CD14-positive monocyte (primary cell): ENCODE data around the gene UBD. TPM values are rescaled to one million over a fixed set of nuclear protein-coding genes. Genes with fewer than 3 reads are reported as not detected.

Source experiments
- DNase-seq, 3 donors: peaks; one replicate each; pipeline ENCODE4 v3.0.0-alpha.2; 2011 to 2022
- H2AFZ ChIP-seq: 2 replicates; pipeline ENCODE4 v1.6.0; 2012; ENCODE audit warnings: mild to moderate bottlenecking, low read depth, low read length, inconsistent platforms; ENCODE audit not compliant: insufficient read depth, poor library complexity, severe bottlenecking
- H3K27ac ChIP-seq, 2 donors: 1 replicate in 1 of 2; 2 replicates in 1 of 2; pipeline ENCODE4 v1.5.1; 2012 to 2013; ENCODE audit warnings: low read length in 2 of 2, control low read depth in 1 of 2, inconsistent platforms in 1 of 2, low read depth in 1 of 2, mild to moderate bottlenecking in 1 of 2
- H3K27me3 ChIP-seq, 2 donors: one replicate each; pipeline versions ENCODE4 v1.6.0 to v1.6.1; 2011 to 2013; ENCODE audit warnings: low read length in 2 of 2; ENCODE audit not compliant: control insufficient read depth in 2 of 2, insufficient read depth in 2 of 2
- H3K36me3 ChIP-seq, 2 donors: replicated peaks in 1 of 2; 1 replicate in 1 of 2; 2 replicates in 1 of 2; pipeline versions ENCODE4 v1.5.1 to v1.6.1; 2012 to 2013; ENCODE audit warnings: low read length in 2 of 2, control low read depth in 1 of 2, inconsistent platforms in 1 of 2, mild to moderate bottlenecking in 1 of 2; ENCODE audit not compliant: insufficient read depth in 2 of 2, control insufficient read depth in 1 of 2
- H3K4me1 ChIP-seq, 2 donors: 1 replicate in 1 of 2; 2 replicates in 1 of 2; pipeline versions ENCODE4 v1.5.1 to v1.6.1; 2012 to 2013; ENCODE audit warnings: low read length in 2 of 2, control low read depth in 1 of 2, inconsistent platforms in 1 of 2, mild to moderate bottlenecking in 1 of 2, moderate library complexity in 1 of 2; ENCODE audit not compliant: insufficient read depth in 2 of 2, control insufficient read depth in 1 of 2
- H3K4me2 ChIP-seq: replicated peaks from 2 replicates; pipeline ENCODE3; 2012; ENCODE audit warnings: low read length, moderate library complexity, mild to moderate bottlenecking; ENCODE audit not compliant: poor library complexity, severe bottlenecking; ENCODE audit errors: extremely low read depth
- H3K4me3 ChIP-seq, 3 experiments: fragments of 200-600 bp in 1 of 3; sonication (generic) in 1 of 3; replicated peaks in 1 of 3; 1 replicate in 2 of 3; 2 replicates in 1 of 3; pipeline ENCODE4 v1.5.1; 2011 to 2013; ENCODE audit warnings: low read length in 3 of 3, mild to moderate bottlenecking in 3 of 3, control low read depth in 2 of 3, low read depth in 2 of 3, inconsistent platforms in 1 of 3, moderate library complexity in 1 of 3
- H3K79me2 ChIP-seq: 2 replicates; pipeline ENCODE4 v1.6.0; 2012; ENCODE audit warnings: mild to moderate bottlenecking, control low read depth, inconsistent platforms, low read length, moderate library complexity; ENCODE audit not compliant: insufficient read depth
- H3K9ac ChIP-seq: 2 replicates; pipeline ENCODE4 v1.6.0; 2017; ENCODE audit warnings: low read length, mild to moderate bottlenecking; ENCODE audit not compliant: insufficient read depth, poor library complexity, severe bottlenecking
- H3K9me3 ChIP-seq, 2 donors: replicated peaks in 1 of 2; 1 replicate in 1 of 2; 2 replicates in 1 of 2; pipeline versions ENCODE4 v1.5.1 to v1.6.1; 2012 to 2013; ENCODE audit warnings: low read length in 2 of 2, control low read depth in 1 of 2; ENCODE audit not compliant: control insufficient read depth in 1 of 2, insufficient read depth in 1 of 2
- H4K20me1 ChIP-seq: 2 replicates; pipeline ENCODE4 v1.6.0; 2012; ENCODE audit warnings: mild to moderate bottlenecking, low read length, control low read depth, moderate library complexity; ENCODE audit not compliant: insufficient read depth
- H3K27ac Mint-ChIP-seq, 7 donors: one replicate each; pipeline ENCODE4 v1.8.0; 2020; ENCODE audit warnings: mild to moderate bottlenecking in 7 of 7, mixed read lengths in 7 of 7, moderate library complexity in 6 of 7, inconsistent platforms in 2 of 7
- H3K27me3 Mint-ChIP-seq, 3 donors: one replicate each; pipeline ENCODE4 v1.8.0; 2021 to 2022; ENCODE audit warnings: low read depth in 3 of 3, mild to moderate bottlenecking in 3 of 3, mixed read lengths in 3 of 3, moderate library complexity in 3 of 3, inconsistent platforms in 1 of 3
- H3K36me3 Mint-ChIP-seq, 2 donors: one replicate each; pipeline ENCODE4 v1.8.0; 2020; ENCODE audit warnings: mixed read lengths in 2 of 2, inconsistent platforms in 1 of 2, mild to moderate bottlenecking in 1 of 2
- H3K4me1 Mint-ChIP-seq: one replicate; pipeline ENCODE4 v1.8.0; 2020; ENCODE audit warnings: mild to moderate bottlenecking, mixed read lengths
- H3K4me3 Mint-ChIP-seq, 2 donors: one replicate each; pipeline ENCODE4 v1.8.0; 2020; ENCODE audit warnings: mild to moderate bottlenecking in 2 of 2, mixed read lengths in 2 of 2, moderate library complexity in 1 of 2
- H3K9me3 Mint-ChIP-seq, 7 donors: one replicate each; pipeline ENCODE4 v1.8.0; 2020 to 2022; ENCODE audit warnings: mixed read lengths in 7 of 7, mild to moderate bottlenecking in 6 of 7, moderate library complexity in 6 of 7, inconsistent platforms in 2 of 7
- CTCF ChIP-seq: fragments of 200-600 bp; IDR thresholded peaks from one replicate; pipeline ENCODE4 v1.8.0; 2022; ENCODE audit warnings: antibody characterized with exemption, mild to moderate bottlenecking
- WGBS: methylation state at CpG from one replicate; pipeline ENCODE4 v1.1.5; 2013; ENCODE audit warnings: missing lambda C conversion rate; ENCODE audit not compliant: insufficient coverage; 5-methylcytosine and 5-hydroxymethylcytosine counted together
- intact Hi-C, 2 donors: fragments of 100-400 bp; cut with micrococcal nuclease; formaldehyde crosslinking; loops; one replicate each; pipeline versions ENCODE4 v1.15.0 to v1.15.1; 2023
- polyA plus RNA-seq, 3 donors: library from polyadenylated mRNA; depleted of rRNA in 1 of 3; unstranded in 2 of 3; stranded (reverse) in 1 of 3; fragments of 300-500 nt in 2 of 3; fragments of >200 nt in 1 of 3; fragmentation: Illumina TruSeq in 2 of 3; gene quantifications; 1 replicate in 2 of 3; 2 replicates in 1 of 3; pipeline ENCODE4 v1.2.3, GENCODE V29; 2012 to 2021
- small RNA-seq: library from RNA; depleted of rRNA; stranded (forward); fragments of <200 nt; gene quantifications from one replicate; pipeline ENCODE3, GENCODE V24; 2012; ENCODE audit warnings: low read depth; ENCODE audit not compliant: insufficient read length

UBD gene
- polyA plus RNA-seq, 3 donors = 0.15 TPM; not detected in 2

GRCh38 chr6:29506446-29507067, 53.0 kb downstream of the UBD start:
- H3K4me3 ChIP-seq = no peak overlapping the region
- no peak overlapping the region for H3K4me3 Mint-ChIP-seq
- no peaks in the 10 kb centered on the region for H3K27me3 ChIP-seq
- H3K36me3 ChIP-seq = no peaks in the 10 kb centered on the region
- no peaks in the 10 kb centered on the region for H3K36me3 Mint-ChIP-seq
- no peak for TF ChIP-seq CTCF
- no peaks in the 10 kb centered on the region for H4K20me1 ChIP-seq
- DNase-seq = no peak
- peaks cover 0 to 12% (median 2%) of the 10 kb centered on the region in 3 donors for H3K27me3 Mint-ChIP-seq
- WGBS = 87% methylated on average over 7 of the region's 11 CpGs
- no peak overlapping the region for H3K27ac ChIP-seq
- no peak overlapping the region for H3K4me2 ChIP-seq
- no peak overlapping the region for H3K9ac ChIP-seq
- H3K9me3 Mint-ChIP-seq = peaks cover 0 to 1% (median 0%) of the 10 kb centered on the region in 7 donors
- H2AFZ ChIP-seq = no peak overlapping the region
- H3K79me2 ChIP-seq = no peaks in the 10 kb centered on the region
- H3K4me1 Mint-ChIP-seq = no peaks in the 10 kb centered on the region
- H3K9me3 ChIP-seq = no peaks in the 10 kb centered on the region
- H3K27ac Mint-ChIP-seq = no peak overlapping the region
- intact Hi-C loops = no loop called here
- H3K4me1 ChIP-seq = no peaks in the 10 kb centered on the region

- no peak overlapping the region for H3K4me3 Mint-ChIP-seq
- no peak for DNase-seq
- no peak overlapping the region for H3K27ac ChIP-seq
- intact Hi-C loops = no loop called here
- H2AFZ ChIP-seq = no peak overlapping the region
- H3K79me2 ChIP-seq = no peaks in the 10 kb centered on the region
- H3K36me3 Mint-ChIP-seq = no peaks in the 10 kb centered on the region
- no peaks in the 10 kb centered on the region for H3K36me3 ChIP-seq
- no peak overlapping the region for H3K27ac Mint-ChIP-seq
- no peaks in the 10 kb centered on the region for H3K4me1 ChIP-seq
- peaks cover 0 to 12% (median 0%) of the 10 kb centered on the region in 3 donors for H3K27me3 Mint-ChIP-seq
- no peaks in the 10 kb centered on the region for H3K27me3 ChIP-seq
- no peaks in the 10 kb centered on the region for H4K20me1 ChIP-seq
- H3K4me3 ChIP-seq = no peak overlapping the region
- no peak overlapping the region for H3K4me2 ChIP-seq
- H3K9me3 ChIP-seq = no peaks in the 10 kb centered on the region
- 95% methylated on average over 3 of the region's 3 CpGs for WGBS
- no peak for TF ChIP-seq CTCF
- H3K9ac ChIP-seq = no peak overlapping the region
- peaks cover 0 to 1% (median 0%) of the 10 kb centered on the region in 7 donors for H3K9me3 Mint-ChIP-seq
- no peaks in the 10 kb centered on the region for H3K4me1 Mint-ChIP-seq
Measured at GRCh38 chr6:29505808-29506207, 53.7 kb downstream of the UBD start.

Small RNAs within 50 kb of the gene (small RNA-seq; reads per million reads assigned to genes)
- not detected for gene SNORD32B
- not detected for gene TMEM183AP1

Other genes with a start within 250 kb of the UBD start
- gene OR5V1, start 190.9 kb downstream of the UBD start, polyA plus RNA-seq = not detected
- not detected for gene OR12D3, start 184.4 kb downstream of the UBD start, polyA plus RNA-seq
- not detected for gene OR12D2, start 164.1 kb downstream of the UBD start, polyA plus RNA-seq
- not detected for gene OR12D1, start 144.8 kb downstream of the UBD start, polyA plus RNA-seq
- not detected for gene OR10C1, start 120.4 kb downstream of the UBD start, polyA plus RNA-seq
- gene OR11A1, start 102.7 kb downstream of the UBD start, polyA plus RNA-seq = not detected
- not detected for gene OR2H1, start 102.6 kb downstream of the UBD start, polyA plus RNA-seq
- not detected for gene MAS1L, start 71.8 kb downstream of the UBD start, polyA plus RNA-seq
- not detected for gene OR2H2, start 25.4 kb upstream of the UBD start, polyA plus RNA-seq
- 100 to 1,000 TPM in 1 of 3 donors, 1 to 10 TPM in 1, under 1 TPM in 1; 0.91 to 228 (median 1.8) TPM for gene GABBR1, start 73.5 kb upstream of the UBD start, polyA plus RNA-seq
- not detected for gene MOG, start 97.4 kb upstream of the UBD start, polyA plus RNA-seq
- gene ZFP57, start 121.4 kb upstream of the UBD start, polyA plus RNA-seq = under 1 TPM in 1 of 3 donors, not detected in 2; 0.72 TPM
- gene HLA-F, start 163.7 kb upstream of the UBD start, polyA plus RNA-seq = 100 to 1,000 TPM; 283 to 816 (median 394) TPM